Activated CD4-positive, alpha-beta T cell treated with anti-CD3 and anti-CD28 coated beads, Interleukin-2, amount 50 U/mL, for 1 hour (primary cell): Measurements from ENCODE around the gene SFMBT2.

Experiments
- DNase-seq: peaks from one replicate; pipeline ENCODE4 v3.0.0-alpha.2; 2020

The SFMBT2 gene

GRCh38 chr10:7170626-7171322 is 240.1 kb downstream of the SFMBT2 start:
- no peak for DNase-seq

- no peak for DNase-seq
These were observed 242.4 kb downstream of the SFMBT2 start for GRCh38 chr10:7168414-7168813.

- DNase-seq: no peak
These were observed 245.2 kb downstream of the SFMBT2 start for GRCh38 chr10:7165500-7166177.

- no peak for DNase-seq
These were observed 245.9 kb downstream of the SFMBT2 start for GRCh38 chr10:7164955-7165354.

GRCh38 chr10:7162331-7162730 is 248.5 kb downstream of the SFMBT2 start:
- DNase-seq: no peak

GRCh38 chr10:7161484-7162250 is 249.2 kb downstream of the SFMBT2 start:
- no peak for DNase-seq

GRCh38 chr10:7159928-7160327 is 250.9 kb downstream of the SFMBT2 start:
- no peak for DNase-seq

- no peak for DNase-seq
These were observed 251.3 kb downstream of the SFMBT2 start for GRCh38 chr10:7159517-7159916.

GRCh38 chr10:7157091-7157490 is 253.7 kb downstream of the SFMBT2 start:
- no peak for DNase-seq

GRCh38 chr10:7153750-7154149 is 257.1 kb downstream of the SFMBT2 start:
- DNase-seq: no peak

- no peak for DNase-seq
These were observed 257.9 kb downstream of the SFMBT2 start for GRCh38 chr10:7152982-7153381.

GRCh38 chr10:7152341-7152740 is 258.5 kb downstream of the SFMBT2 start:
- no peak for DNase-seq

GRCh38 chr10:7151538-7151937 is 259.3 kb downstream of the SFMBT2 start:
- DNase-seq: no peak

- no peak for DNase-seq
These were observed 260.5 kb downstream of the SFMBT2 start for GRCh38 chr10:7150349-7150748.

GRCh38 chr10:7146189-7146588 is 264.6 kb downstream of the SFMBT2 start:
- DNase-seq: no peak

GRCh38 chr10:7136016-7136415 is 274.8 kb downstream of the SFMBT2 start:
- no peak for DNase-seq

GRCh38 chr10:7135188-7135587 is 275.6 kb downstream of the SFMBT2 start:
- no peak for DNase-seq

- DNase-seq: no peak
These were observed 276.4 kb downstream of the SFMBT2 start for GRCh38 chr10:7134448-7134847.

GRCh38 chr10:7133958-7134357 is 276.9 kb downstream of the SFMBT2 start:
- DNase-seq: no peak

GRCh38 chr10:7133278-7133677 is 277.6 kb downstream of the SFMBT2 start:
- no peak for DNase-seq

- no peak for DNase-seq
These were observed 280.5 kb downstream of the SFMBT2 start for GRCh38 chr10:7130191-7130911.

GRCh38 chr10:7123774-7124173 is 287.1 kb downstream of the SFMBT2 start:
- DNase-seq: no peak

- no peak for DNase-seq
These were observed 288.3 kb downstream of the SFMBT2 start for GRCh38 chr10:7122561-7122960.
